ENCODE results near the gene C2orf68.

- TF ChIP-seq CTCF (IDR thresholded peaks at IDR 0.05; ENCODE audit: control extremely low read depth in 1 of 3, insufficient read depth in 1 of 3, low read depth in 1 of 3, low read length in 3 of 3) (no peak), POLR2AphosphoS5 (IDR thresholded peaks at IDR 0.05; ENCODE audit: low read depth, low read length) (no peak), HDAC2 (IDR thresholded peaks at IDR 0.05; ENCODE audit: borderline replicate concordance in 1 of 2, low read depth in 2 of 2, low read length in 2 of 2) (no peak), TAF1 (IDR thresholded peaks at IDR 0.05; ENCODE audit: low read depth, low read length) (no peak), TEAD4 (IDR thresholded peaks at IDR 0.05; ENCODE audit: low read depth, low read length) (no peak), MAX (IDR thresholded peaks at IDR 0.05) (no peak), ASH2L (IDR thresholded peaks at IDR 0.05; ENCODE audit: low read length) (no peak), EZH2 (IDR thresholded peaks at IDR 0.05; ENCODE audit: low read depth, low read length, severe bottlenecking) (no peak), CREB1 (IDR thresholded peaks at IDR 0.05) (no peak), POLR2A (IDR thresholded peaks at IDR 0.05; ENCODE audit: control extremely low read depth in 1 of 2, low read depth in 2 of 2, low read length in 2 of 2) (no peak), SP1 (IDR thresholded peaks at IDR 0.05; ENCODE audit: low read depth, low read length) (no peak), ATF3 (IDR thresholded peaks at IDR 0.05; ENCODE audit: insufficient read depth, low read depth, low read length) (no peak), JUND (IDR thresholded peaks at IDR 0.05; ENCODE audit: low read length) (no peak)
Measured at GRCh38 chr2:85635636-85636035, 23.8 kb upstream of the C2orf68 start.
